B cell (primary cell): ENCODE measurements around the gene GRPEL1. TPM values are rescaled to one million over a fixed set of nuclear protein-coding genes. Genes with fewer than 3 reads are reported as not detected.

Source experiments
- ATAC-seq: fragments of 200-7000 bp; cut with Tn5 transposase; one replicate; pipeline ENCODE4 v1.10.0; 2021; ENCODE audit warnings: low read depth, mild to moderate bottlenecking, moderate number of reproducible peaks, moderate library complexity
- CTCF ChIA-PET: fragments of 350-600 bp; sonication (Branson Sonifier 250); formaldehyde crosslinking; loops from one replicate; lab custom pipeline; 2021; ENCODE audit warnings: antibody characterized with exemption, inconsistent platforms; lab: Charles Lee
- POLR2A ChIA-PET: fragments of 350-600 bp; sonication (Branson Sonifier 250); formaldehyde crosslinking; loops from one replicate; lab custom pipeline; 2021; ENCODE audit warnings: antibody characterized with exemption; lab: Charles Lee
- DNase-seq: peaks from one replicate; pipeline ENCODE4 v3.0.0; 2013
- H2AFZ ChIP-seq: 2 replicates; pipeline ENCODE4 v1.6.1; 2012; ENCODE audit warnings: mild to moderate bottlenecking, low read depth, low read length; ENCODE audit not compliant: insufficient read depth, poor library complexity, severe bottlenecking
- H3K27ac ChIP-seq, 2 donors: 1 replicate in 1 of 2; 2 replicates in 1 of 2; pipeline ENCODE4 v1.5.1; 2012 to 2013; ENCODE audit warnings: low read length in 2 of 2, mild to moderate bottlenecking in 2 of 2, moderate library complexity in 1 of 2
- H3K27me3 ChIP-seq, 4 experiments: fragments of 200-600 bp in 1 of 4; sonication (generic) in 1 of 4; replicated peaks in 1 of 4; 1 replicate in 2 of 4; 2 replicates in 2 of 4; pipeline versions ENCODE4 v1.6.1 to v1.7.0; 2013 to 2016; ENCODE audit warnings: low read length in 3 of 4, mild to moderate bottlenecking in 2 of 4, mixed read lengths in 1 of 4, moderate library complexity in 1 of 4; ENCODE audit not compliant: insufficient read depth in 4 of 4, control insufficient read depth in 3 of 4; ENCODE audit errors: control extremely low read depth in 1 of 4
- H3K36me3 ChIP-seq, 2 experiments: replicated peaks in 1 of 2; 1 replicate in 1 of 2; 2 replicates in 1 of 2; pipeline versions ENCODE4 v1.6.1 to v1.7.1; 2013; ENCODE audit warnings: low read length in 1 of 2; ENCODE audit not compliant: insufficient read depth in 2 of 2, control insufficient read depth in 1 of 2; ENCODE audit errors: control extremely low read depth in 1 of 2, extremely low read depth in 1 of 2
- H3K4me1 ChIP-seq, 2 donors: fragments of 200-600 bp in 1 of 2; sonication (generic) in 1 of 2; 1 replicate in 1 of 2; 2 replicates in 1 of 2; pipeline versions ENCODE4 v1.5.1 to v1.6.1; 2013 to 2017; ENCODE audit warnings: low read length in 2 of 2; ENCODE audit not compliant: control insufficient read depth in 2 of 2, insufficient read depth in 2 of 2
- H3K4me2 ChIP-seq: replicated peaks from 2 replicates; pipeline ENCODE3; 2012; ENCODE audit warnings: mild to moderate bottlenecking, low read depth, low read length; ENCODE audit not compliant: poor library complexity, severe bottlenecking
- H3K4me3 ChIP-seq, 5 experiments: fragments of 200-600 bp in 1 of 5; sonication (generic) in 1 of 5; 1 replicate in 3 of 5; 2 replicates in 2 of 5; pipeline versions ENCODE4 v1.5.1 to v1.7.0; 2011 to 2016; ENCODE audit warnings: low read length in 4 of 5, mild to moderate bottlenecking in 4 of 5, low read depth in 2 of 5, control low read depth in 1 of 5, moderate library complexity in 1 of 5; ENCODE audit not compliant: insufficient read depth in 1 of 5; ENCODE audit errors: control extremely low read depth in 1 of 5, extremely low read depth in 1 of 5
- H3K79me2 ChIP-seq: fragments of 200-600 bp; sonication (generic); one replicate; pipeline ENCODE4 v1.6.0; 2016; ENCODE audit warnings: low read length; ENCODE audit not compliant: control insufficient read depth, insufficient read depth
- H3K9ac ChIP-seq: fragments of 200-600 bp; sonication (generic); 2 replicates; pipeline ENCODE4 v1.6.1; 2017; ENCODE audit warnings: mild to moderate bottlenecking, low read length, moderate library complexity
- H3K9me3 ChIP-seq, 3 donors: one replicate each; pipeline versions ENCODE4 v1.6.1 to v1.7.1; 2013; ENCODE audit warnings: low read length in 2 of 3; ENCODE audit not compliant: control insufficient read depth in 2 of 3, insufficient read depth in 1 of 3; ENCODE audit errors: control extremely low read depth in 1 of 3
- H4K20me1 ChIP-seq: 2 replicates; pipeline ENCODE4 v1.6.0; 2012; ENCODE audit warnings: mild to moderate bottlenecking, low read length; ENCODE audit not compliant: insufficient read depth, control insufficient read depth, poor library complexity, severe bottlenecking
- H3K27ac Mint-ChIP-seq: one replicate; pipeline ENCODE4 v1.8.0; 2021; ENCODE audit warnings: mixed read lengths
- H3K27me3 Mint-ChIP-seq: one replicate; pipeline ENCODE4 v1.8.0; 2021; ENCODE audit warnings: mixed read lengths
- H3K4me1 Mint-ChIP-seq: one replicate; pipeline ENCODE4 v1.8.0; 2021; ENCODE audit warnings: mixed read lengths
- H3K4me3 Mint-ChIP-seq: one replicate; pipeline ENCODE4 v1.8.0; 2021; ENCODE audit warnings: mixed read lengths
- H3K9me3 Mint-ChIP-seq: one replicate; pipeline ENCODE4 v1.8.0; 2022; ENCODE audit warnings: mixed read lengths; ENCODE audit not compliant: insufficient read depth
- CTCF ChIP-seq: fragments of 200-600 bp; IDR thresholded peaks from one replicate; pipeline ENCODE4 v1.8.0; 2022; ENCODE audit warnings: antibody characterized with exemption, mild to moderate bottlenecking
- EZH2 ChIP-seq: IDR thresholded peaks from 2 replicates; pipeline ENCODE4 v1.6.1; 2012; ENCODE audit warnings: borderline replicate concordance, low read depth, mild to moderate bottlenecking, moderate library complexity, low read length; ENCODE audit not compliant: insufficient read depth, poor library complexity, severe bottlenecking
- WGBS: methylation state at CpG from one replicate; pipeline ENCODE4 v1.1.5; 2013; ENCODE audit warnings: missing lambda C conversion rate; ENCODE audit not compliant: insufficient coverage; 5-methylcytosine and 5-hydroxymethylcytosine counted together
- intact Hi-C: fragments of 100-400 bp; cut with micrococcal nuclease; formaldehyde crosslinking; loops from one replicate; pipeline ENCODE4 v1.10.0; 2022
- polyA plus RNA-seq: library from polyadenylated mRNA; depleted of rRNA; stranded (reverse); fragments of >200 nt; gene quantifications from 2 replicates; pipeline ENCODE4 v1.2.3, GENCODE V29; 2012
- total RNA-seq, 2 donors: library from RNA; stranded (reverse); fragments of 120-200 nt in 1 of 2; gene quantifications; 1 replicate in 1 of 2; 2 replicates in 1 of 2; pipeline versions ENCODE4 v1.2.3 to v1.2.4, GENCODE V29; 2013 to 2022

GRPEL1 gene
- total and polyA plus RNA-seq, 2 donors (not counting 1 experiment from before 2014, with no cell fraction given): 15.0 to 26.0 TPM

- DNase-seq (no peak), ATAC-seq (no peak)
- ChIA-PET POLR2A (no interaction called here), CTCF (no interaction called here)
- H3K27ac Mint-ChIP-seq: no peak overlapping the region
- no peaks in the 10 kb centered on the region for H3K9me3 Mint-ChIP-seq
- H3K4me1 Mint-ChIP-seq: no peaks in the 10 kb centered on the region
- peaks cover 15% of the 10 kb centered on the region for H3K27me3 Mint-ChIP-seq
- no peaks in the 10 kb centered on the region for H3K4me1 ChIP-seq
- no peak overlapping the region for H3K4me3 Mint-ChIP-seq
- no peak overlapping the region for H2AFZ ChIP-seq
- H3K36me3 ChIP-seq: no peaks in the 10 kb centered on the region
- no peak for TF ChIP-seq EZH2
- no peak for TF ChIP-seq CTCF
- H3K27ac ChIP-seq: no peak overlapping the region
- no peaks in the 10 kb centered on the region for H3K27me3 ChIP-seq
- H3K4me2 ChIP-seq: no peak overlapping the region
- intact Hi-C loops: no loop called here
- H3K79me2 ChIP-seq: no peaks in the 10 kb centered on the region
- no peaks in the 10 kb centered on the region for H4K20me1 ChIP-seq
- H3K9ac ChIP-seq: no peak overlapping the region
- WGBS: 91% methylated on average over 19 of the region's 22 CpGs
- H3K4me3 ChIP-seq: no peak overlapping the region
- H3K9me3 ChIP-seq: peaks cover 0 to 19% (median 0%) of the 10 kb centered on the region in 3 donors
These were observed 47.9 kb upstream of the GRPEL1 start for GRCh38 chr4:7115557-7116340.

- no peaks in the 10 kb centered on the region for H3K9me3 Mint-ChIP-seq
- Histone ChIP-seq H2AFZ (no peak overlapping the region), H3K9ac (no peak overlapping the region), H4K20me1 (no peaks in the 10 kb centered on the region), H3K79me2 (no peaks in the 10 kb centered on the region), H3K27me3 (no peaks in the 10 kb centered on the region), H3K4me1 (no peaks in the 10 kb centered on the region), H3K9me3 (peaks cover 0 to 19% (median 0%) of the 10 kb centered on the region in 3 donors), H3K36me3 (no peaks in the 10 kb centered on the region), H3K4me3 (no peak overlapping the region), H3K27ac (no peak overlapping the region), H3K4me2 (no peak overlapping the region)
- TF ChIP-seq EZH2: no peak
- TF ChIP-seq CTCF: no peak
- H3K4me1 Mint-ChIP-seq: no peaks in the 10 kb centered on the region
- ChIA-PET CTCF (interaction anchor here (1.5 kb wide), 1 partner anchor 12 kb away, joined by 4 read pairs; no protein-coding TSS in a partner anchor), POLR2A (no interaction called here)
- no peak overlapping the region for H3K4me3 Mint-ChIP-seq
- no peak overlapping the region for H3K27ac Mint-ChIP-seq
- ATAC-seq (no peak), DNase-seq (no peak)
- 93% methylated on average over 6 of the region's 9 CpGs for WGBS
- H3K27me3 Mint-ChIP-seq: peaks cover 1% of the 10 kb centered on the region
- intact Hi-C loops: no loop called here
These were observed 44.8 kb upstream of the GRPEL1 start for GRCh38 chr4:7112656-7113055.
